Sigmoid colon (tissue), 7 donors: ENCODE data around the gene PCYT2. TPM values are rescaled to one million over a fixed set of nuclear protein-coding genes. Genes with fewer than 3 reads are reported as not detected.

Experiments
- DNase-seq: peaks from one replicate; pipeline ENCODE4 v3.0.0-alpha.2; 2019
- H3K27ac ChIP-seq, 4 donors: fragments of 200-600 bp; sonication (generic); one replicate each; pipeline ENCODE4 v1.5.1; 2016 to 2019; ENCODE audit warnings: mild to moderate bottlenecking in 1 of 4
- H3K27me3 ChIP-seq, 3 donors: fragments of 200-600 bp; sonication (generic); one replicate each; pipeline ENCODE4 v1.5.1; 2019; ENCODE audit warnings: mild to moderate bottlenecking in 1 of 3
- H3K36me3 ChIP-seq, 4 donors: fragments of 200-600 bp; sonication (generic); one replicate each; pipeline ENCODE4 v1.5.1; 2016 to 2019
- H3K4me1 ChIP-seq, 4 donors: fragments of 200-600 bp; sonication (generic); one replicate each; pipeline ENCODE4 v1.5.1; 2017 to 2019
- H3K4me3 ChIP-seq, 4 donors: fragments of 200-600 bp; sonication (generic); one replicate each; pipeline ENCODE4 v1.5.1; 2017 to 2019; ENCODE audit warnings: mild to moderate bottlenecking in 2 of 4, moderate library complexity in 1 of 4
- H3K9me3 ChIP-seq, 4 donors: fragments of 200-600 bp in 3 of 4; sonication (generic) in 3 of 4; one replicate each; pipeline versions ENCODE4 v1.5.1 to v1.6.1; 2013 to 2019
- EP300 ChIP-seq, 4 donors: sonication (generic); formaldehyde crosslinking; IDR thresholded peaks; one replicate each; pipeline ENCODE4 v1.6.1; 2017; ENCODE audit warnings: antibody characterized with exemption in 4 of 4
- POLR2A ChIP-seq, 2 donors: fragments of 450-650 bp; IDR thresholded peaks; one replicate each; pipeline ENCODE4 v1.6.1; 2016; ENCODE audit warnings: antibody characterized with exemption in 2 of 2, mild to moderate bottlenecking in 2 of 2, moderate library complexity in 2 of 2
- POLR2AphosphoS5 ChIP-seq, 4 donors: sonication (generic); formaldehyde crosslinking; IDR thresholded peaks; one replicate each; pipeline ENCODE4 v1.6.1; 2017; ENCODE audit warnings: antibody characterized with exemption in 4 of 4
- WGBS, 2 donors: extraction: QIAGEN DNeasy Blood & Tissue Kit; methylation state at CpG; one replicate each; pipeline ENCODE4 v1.1.7; 2013; 5-methylcytosine and 5-hydroxymethylcytosine counted together
- intact Hi-C: fragments of 100-400 bp; cut with DNase I; formaldehyde crosslinking; loops from one replicate; pipeline ENCODE4 v1.15.1; 2023
- polyA plus RNA-seq, 3 donors: library from polyadenylated mRNA; stranded (reverse); fragments of 200-250 nt; gene quantifications; one replicate each; pipeline ENCODE4 v1.2.3, GENCODE V29; 2013
- total RNA-seq, 4 donors: library from RNA; depleted of rRNA; stranded (reverse); fragments of >200 nt; gene quantifications; one replicate each; pipeline ENCODE4 v1.1.0, GENCODE V29; 2016
- TF ChIP-seq, protein P1 (sequence below), 4 experiments: fragments of 450-650 bp in 3 of 4; fragments of 200-600 bp in 1 of 4; IDR thresholded peaks; one replicate each; pipeline ENCODE4 v1.5.1; 2016 to 2019; ENCODE audit warnings: antibody characterized with exemption in 4 of 4, mild to moderate bottlenecking in 3 of 4, moderate library complexity in 2 of 4
- donor health status: healthy with polysubstance abuse.
- donor health status: Bipolar disorder and iron deficiency.
- donor health status: healthy.

Gene PCYT2
- total and polyA plus RNA-seq, 7 donors = 11.4 to 86.4 (median 23.5) TPM

DNA sequence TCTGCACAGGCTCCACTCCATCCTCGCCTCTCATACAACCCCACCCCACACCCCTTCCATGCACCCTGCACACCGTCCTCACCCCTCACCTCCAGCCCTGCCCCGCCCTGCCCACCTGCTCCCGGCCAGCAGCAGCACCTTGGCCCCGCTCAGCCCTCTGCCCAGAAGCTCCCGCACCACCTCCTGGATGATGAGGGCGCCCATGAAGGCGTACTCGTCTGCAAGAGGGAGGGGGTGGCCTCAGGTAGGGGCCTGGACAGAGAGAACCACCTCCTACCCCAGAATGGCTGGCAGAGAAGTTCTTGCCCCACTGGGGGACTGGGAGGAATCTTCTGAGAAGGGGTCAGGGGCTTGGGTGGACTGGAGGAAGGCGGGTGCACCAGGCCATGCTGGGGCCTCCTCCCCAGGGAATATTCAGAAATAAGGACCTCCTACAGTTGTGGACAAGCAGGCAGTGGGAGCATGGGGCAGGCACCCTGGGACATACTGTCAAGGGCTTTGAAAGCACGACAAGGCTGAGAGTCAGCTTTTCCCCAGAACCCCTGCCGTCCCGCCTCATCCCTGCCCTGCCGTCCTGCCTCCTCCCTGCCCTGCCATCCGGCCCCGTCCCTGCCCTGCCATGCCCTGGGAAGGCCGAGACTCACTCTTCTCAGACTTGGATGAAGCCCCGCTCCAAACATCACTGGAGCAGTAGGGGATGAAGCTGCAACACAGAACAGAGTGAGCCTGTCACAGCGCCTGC, 46.7 kb upstream of the PCYT2 start:
- no peak overlapping the region for H3K27ac ChIP-seq
- H3K36me3 ChIP-seq = no peaks in the 10 kb centered on the region
- peaks cover 38 to 85% (median 56%) of the 10 kb centered on the region in 3 donors for H3K27me3 ChIP-seq
- 56 to 83% methylated on average over 19 of the region's 19 CpGs for whole genome bisulfite sequencing, 2 donors
- H3K4me3 ChIP-seq = no peak overlapping the region
- intact Hi-C loops = loop anchor here (2.0 kb wide), 1 partner anchor 197 kb away; no protein-coding TSS in a partner anchor
- peaks cover 0 to 28% (median 23%) of the 10 kb centered on the region in 4 donors for H3K4me1 ChIP-seq
- H3K9me3 ChIP-seq = no peaks in the 10 kb centered on the region
- DNase-seq = no peak
- TF ChIP-seq EP300 (IDR thresholded peaks at IDR 0.05) (no peak), POLR2AphosphoS5 (IDR thresholded peaks at IDR 0.05) (no peak), POLR2A (IDR thresholded peaks at IDR 0.05) (no peak)
- TF ChIP-seq, protein P1, sequence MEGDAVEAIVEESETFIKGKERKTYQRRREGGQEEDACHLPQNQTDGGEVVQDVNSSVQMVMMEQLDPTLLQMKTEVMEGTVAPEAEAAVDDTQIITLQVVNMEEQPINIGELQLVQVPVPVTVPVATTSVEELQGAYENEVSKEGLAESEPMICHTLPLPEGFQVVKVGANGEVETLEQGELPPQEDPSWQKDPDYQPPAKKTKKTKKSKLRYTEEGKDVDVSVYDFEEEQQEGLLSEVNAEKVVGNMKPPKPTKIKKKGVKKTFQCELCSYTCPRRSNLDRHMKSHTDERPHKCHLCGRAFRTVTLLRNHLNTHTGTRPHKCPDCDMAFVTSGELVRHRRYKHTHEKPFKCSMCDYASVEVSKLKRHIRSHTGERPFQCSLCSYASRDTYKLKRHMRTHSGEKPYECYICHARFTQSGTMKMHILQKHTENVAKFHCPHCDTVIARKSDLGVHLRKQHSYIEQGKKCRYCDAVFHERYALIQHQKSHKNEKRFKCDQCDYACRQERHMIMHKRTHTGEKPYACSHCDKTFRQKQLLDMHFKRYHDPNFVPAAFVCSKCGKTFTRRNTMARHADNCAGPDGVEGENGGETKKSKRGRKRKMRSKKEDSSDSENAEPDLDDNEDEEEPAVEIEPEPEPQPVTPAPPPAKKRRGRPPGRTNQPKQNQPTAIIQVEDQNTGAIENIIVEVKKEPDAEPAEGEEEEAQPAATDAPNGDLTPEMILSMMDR (IDR thresholded peaks at IDR 0.05) = no peak

DNA sequence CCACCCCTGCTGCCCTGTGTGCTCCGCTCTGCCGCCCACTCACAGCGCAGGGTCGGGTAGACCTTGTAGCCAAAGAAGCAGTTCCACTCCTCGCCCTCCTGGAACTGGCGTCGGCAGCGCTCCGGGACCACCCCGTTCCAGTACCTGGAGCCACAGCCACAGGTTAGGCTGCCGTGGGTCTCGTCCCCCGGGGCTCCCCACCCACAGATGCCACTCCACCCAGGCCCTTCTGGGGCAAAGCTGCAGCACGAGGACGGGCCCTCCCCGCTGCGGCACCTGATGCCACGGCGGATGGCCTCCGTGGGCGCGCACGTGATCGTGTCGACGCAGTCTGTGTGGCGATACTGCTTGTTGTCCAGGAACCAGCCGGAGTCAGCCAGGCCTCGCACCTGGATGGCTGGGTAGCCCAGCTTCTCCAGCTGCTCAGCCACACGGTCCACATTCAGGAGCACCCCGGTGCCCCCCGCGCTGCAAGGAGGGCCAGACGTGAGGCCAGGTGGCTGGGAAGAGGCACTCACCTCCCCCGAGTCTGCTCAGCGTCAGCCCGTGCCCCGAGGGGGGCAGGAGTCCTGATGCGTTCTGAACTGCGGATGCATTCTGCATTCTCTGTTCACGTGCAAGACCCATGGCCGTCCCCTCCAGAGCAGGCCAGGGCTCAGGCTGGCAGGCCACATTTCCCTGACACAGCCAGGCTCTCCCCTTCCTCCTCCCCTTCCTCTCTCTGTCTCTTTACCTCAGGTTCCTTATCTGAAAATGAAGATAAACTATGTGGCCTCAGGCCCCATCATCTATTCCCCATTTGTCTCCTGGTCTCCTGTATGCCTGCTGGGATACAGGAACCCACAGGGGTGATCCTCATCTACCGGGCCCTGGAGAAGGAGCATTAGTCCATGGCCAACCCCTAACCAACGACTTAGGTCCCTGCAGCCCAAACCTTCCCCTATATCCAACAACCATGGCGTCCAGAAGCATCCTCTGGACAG, 45.7 kb upstream of the PCYT2 start:
- Histone ChIP-seq H3K9me3 (no peaks in the 10 kb centered on the region), H3K36me3 (no peaks in the 10 kb centered on the region), H3K4me3 (no peak overlapping the region), H3K4me1 (peaks cover 0 to 27% (median 21%) of the 10 kb centered on the region in 4 donors), H3K27ac (no peak overlapping the region), H3K27me3 (peaks cover 29 to 79% (median 46%) of the 10 kb centered on the region in 3 donors)
- WGBS, 2 donors = 88 to 90% methylated on average over 45 of the region's 45 CpGs
- TF ChIP-seq, protein P1 (IDR thresholded peaks at IDR 0.05) = no peak
- TF ChIP-seq POLR2A (IDR thresholded peaks at IDR 0.05) (no peak), POLR2AphosphoS5 (IDR thresholded peaks at IDR 0.05) (no peak), EP300 (IDR thresholded peaks at IDR 0.05) (no peak)
- intact Hi-C loops = no loop called here
- DNase-seq = no peak

DNA sequence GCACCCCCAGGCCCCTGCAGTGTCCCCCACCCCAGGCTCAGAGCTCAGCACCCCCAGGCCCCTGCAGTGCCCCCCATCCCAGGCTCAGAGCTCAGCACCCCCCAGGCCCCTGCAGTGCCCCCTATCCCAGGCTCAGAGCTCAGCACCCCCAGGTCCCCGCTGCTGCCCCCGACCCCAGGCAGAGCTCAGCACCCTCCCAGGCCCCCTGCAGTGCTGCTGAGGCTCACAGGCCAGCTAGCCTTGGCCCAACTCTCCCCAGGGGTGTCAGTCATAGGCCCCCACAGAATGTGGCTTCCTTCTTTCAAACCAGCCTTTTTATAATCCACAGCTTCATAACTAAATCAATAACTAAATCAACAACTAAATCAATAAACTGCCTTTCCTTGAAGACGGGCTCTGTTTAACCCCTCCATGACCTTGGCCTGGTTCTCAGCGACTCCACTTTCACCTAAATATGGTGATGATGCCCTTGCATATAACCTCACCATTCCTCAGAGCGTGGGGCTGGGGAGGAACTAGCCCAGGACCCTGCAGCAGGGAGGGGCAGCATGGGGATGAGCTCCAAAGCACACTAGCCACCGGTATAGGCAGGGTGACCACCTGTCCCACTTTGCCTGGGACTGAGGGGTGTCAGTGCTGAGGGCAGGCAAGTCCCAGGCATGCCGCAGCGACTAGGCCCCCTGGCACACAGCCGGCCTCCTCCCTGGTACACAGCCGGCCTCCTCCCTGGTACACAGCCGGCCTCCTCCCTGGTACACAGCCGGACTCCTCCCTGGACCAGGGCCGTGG, 44.8 kb upstream of the PCYT2 start:
- 77 to 87% methylated on average over 13 of the region's 13 CpGs for WGBS, 2 donors
- Histone ChIP-seq H3K36me3 (no peaks in the 10 kb centered on the region), H3K9me3 (no peaks in the 10 kb centered on the region), H3K27ac (no peak overlapping the region), H3K4me3 (no peak overlapping the region), H3K27me3 (peaks cover 24 to 69% (median 39%) of the 10 kb centered on the region in 3 donors), H3K4me1 (peaks cover 0 to 18% (median 16%) of the 10 kb centered on the region in 4 donors)
- intact Hi-C loops = no loop called here
- TF ChIP-seq POLR2A (IDR thresholded peaks at IDR 0.05) (no peak), EP300 (IDR thresholded peaks at IDR 0.05) (no peak), POLR2AphosphoS5 (IDR thresholded peaks at IDR 0.05) (no peak)
- TF ChIP-seq, protein P1 (IDR thresholded peaks at IDR 0.05) = no peak
- no peak for DNase-seq

DNA sequence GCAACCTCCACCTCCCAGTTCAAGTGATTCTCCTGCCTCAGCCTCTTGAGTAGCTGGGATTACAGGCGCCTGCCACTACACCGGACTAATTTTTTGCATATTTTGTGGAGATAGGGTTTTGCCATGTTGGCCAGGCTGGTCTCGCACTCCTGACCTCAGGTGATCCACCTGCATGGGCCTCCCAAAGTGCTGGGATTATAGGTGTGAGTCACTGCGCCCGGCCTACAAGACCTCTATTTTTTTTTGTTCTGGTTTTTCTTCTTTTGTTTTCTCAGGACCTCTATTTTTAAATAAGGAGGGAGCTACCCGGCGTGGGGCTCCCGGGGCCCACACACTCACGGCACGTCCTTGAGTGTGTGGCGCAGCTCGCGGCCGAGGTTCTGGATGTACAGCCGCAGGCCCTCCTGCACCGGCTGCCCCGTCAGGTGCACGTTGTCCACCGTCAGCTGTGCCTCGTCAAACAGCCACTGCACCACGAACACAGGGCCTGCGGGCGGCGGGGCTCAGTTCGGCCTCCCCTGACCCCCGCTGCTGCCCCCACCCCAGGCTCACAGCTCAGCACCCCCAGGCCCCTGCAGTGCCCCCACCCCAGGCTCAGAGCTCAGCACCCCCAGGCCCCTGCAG, 44.0 kb upstream of the PCYT2 start:
- peaks cover 18 to 63% (median 31%) of the 10 kb centered on the region in 3 donors for H3K27me3 ChIP-seq
- H3K4me1 ChIP-seq = peaks cover 0 to 11% (median 11%) of the 10 kb centered on the region in 4 donors
- no peaks in the 10 kb centered on the region for H3K9me3 ChIP-seq
- no peak for DNase-seq
- H3K36me3 ChIP-seq = no peaks in the 10 kb centered on the region
- intact Hi-C loops = no loop called here
- 89 to 92% methylated on average over 26 of the region's 26 CpGs for WGBS, 2 donors
- H3K27ac ChIP-seq = no peak overlapping the region
- TF ChIP-seq EP300 (IDR thresholded peaks at IDR 0.05) (no peak), POLR2A (IDR thresholded peaks at IDR 0.05) (no peak), POLR2AphosphoS5 (IDR thresholded peaks at IDR 0.05) (no peak)
- TF ChIP-seq, protein P1 (IDR thresholded peaks at IDR 0.05) = no peak
- H3K4me3 ChIP-seq = no peak overlapping the region
